Endothelial cell of umbilical vein (primary cell): ENCODE measurements around the gene TAOK1.

Experiments used
- CTCF ChIP-seq, 2 donors: IDR thresholded peaks; 1 replicate in 1 of 2; 2 replicates in 1 of 2; pipeline ENCODE4 v1.5.1; 2011; ENCODE audit warnings: low read length in 2 of 2, mild to moderate bottlenecking in 2 of 2, moderate library complexity in 2 of 2, control low read depth in 1 of 2, inconsistent platforms in 1 of 2, low read depth in 1 of 2; ENCODE audit not compliant: insufficient read depth in 1 of 2; ENCODE audit errors: extremely low read depth in 1 of 2
- EZH2 ChIP-seq: IDR thresholded peaks from 2 replicates; pipeline ENCODE4 v1.6.1; 2012; ENCODE audit warnings: borderline replicate concordance, low read depth, mild to moderate bottlenecking, moderate library complexity, low read length, inconsistent platforms; ENCODE audit not compliant: severe bottlenecking
- FOS ChIP-seq: IDR thresholded peaks from 2 replicates; pipeline ENCODE4 v1.6.1; 2011; ENCODE audit warnings: mild to moderate bottlenecking, low read length, moderate library complexity, borderline replicate concordance; ENCODE audit not compliant: insufficient read depth
- GATA2 ChIP-seq: IDR thresholded peaks from 2 replicates; pipeline ENCODE4 v1.7.0; 2011; ENCODE audit warnings: low read depth, mild to moderate bottlenecking, moderate library complexity, mixed read lengths, low read length; ENCODE audit not compliant: insufficient read length, insufficient read depth
- MAX ChIP-seq: IDR thresholded peaks from 2 replicates; pipeline ENCODE4 v1.6.1; 2011; ENCODE audit not compliant: insufficient read depth, insufficient read length
- MYC ChIP-seq: IDR thresholded peaks from one replicate; pipeline ENCODE4 v1.6.1; 2011; ENCODE audit warnings: mild to moderate bottlenecking, low read depth, low read length
- POLR2A ChIP-seq: IDR thresholded peaks from 2 replicates; pipeline ENCODE4 v1.6.1; 2012; ENCODE audit warnings: low read depth, mild to moderate bottlenecking, control low read depth, low read length
- POLR2AphosphoS5 ChIP-seq: IDR thresholded peaks from 2 replicates; pipeline ENCODE4 v1.6.1; 2012; ENCODE audit warnings: low read depth, mild to moderate bottlenecking, control low read depth, low read length, moderate library complexity; ENCODE audit not compliant: insufficient read depth

- TF ChIP-seq POLR2AphosphoS5 (no peak), POLR2A (no peak), CTCF (IDR thresholded peaks at IDR 0.05; ENCODE audit: extremely low read depth in 1 of 2, insufficient read depth in 1 of 2, low read depth in 1 of 2, low read length in 2 of 2) (no peak), EZH2 (no peak), GATA2 (no peak), MAX (no peak), MYC (no peak), FOS (no peak)
Measured at GRCh38 chr17:29504711-29505110, 114.5 kb downstream of the TAOK1 start.
